PC-3 (cell line): ENCODE data around the gene PLIN3.
"Not testable (repeated sequence)": the region's sequence is repeated elsewhere in the genome, so short reads cannot be mapped to it uniquely, and the experiment has no call there.

ENCODE experiments used
- CTCF ChIP-seq: fragments of 300-600 bp; sonication (generic); conservative IDR thresholded peaks from 2 replicates; pipeline ENCODE4 v1.5.1; 2017; ENCODE audit warnings: antibody characterized with exemption, low read depth, mild to moderate bottlenecking, low read length
- EZH2phosphoT487 ChIP-seq: fragments of 300-600 bp; sonication (generic); IDR thresholded peaks from 2 replicates; pipeline ENCODE4 v1.6.1; 2018; ENCODE audit warnings: mild to moderate bottlenecking, antibody characterized with exemption, low read length, borderline replicate concordance

- TF ChIP-seq CTCF, EZH2phosphoT487: not testable (repeated sequence)
Measured at GRCh38 chr19:4792019-4792865, 75.2 kb downstream of the PLIN3 start.
